Pons (tissue), 1 donor: ENCODE measurements around the gene FRAS1.
A peak's percentile ranks its signal among the peaks of the same experiment; 100 is the strongest.

Source experiments
- DNase-seq: peaks from one replicate; pipeline ENCODE4 v3.0.0-alpha.2; 2016; ENCODE audit warnings: low spot score

The FRAS1 gene

GRCh38 chr4:78370631-78371372, 313.7 kb downstream of the FRAS1 start:
- no peak for DNase-seq

- no peak for DNase-seq
Observed at GRCh38 chr4:78372355-78372988, 315.3 kb downstream of the FRAS1 start.

DNA sequence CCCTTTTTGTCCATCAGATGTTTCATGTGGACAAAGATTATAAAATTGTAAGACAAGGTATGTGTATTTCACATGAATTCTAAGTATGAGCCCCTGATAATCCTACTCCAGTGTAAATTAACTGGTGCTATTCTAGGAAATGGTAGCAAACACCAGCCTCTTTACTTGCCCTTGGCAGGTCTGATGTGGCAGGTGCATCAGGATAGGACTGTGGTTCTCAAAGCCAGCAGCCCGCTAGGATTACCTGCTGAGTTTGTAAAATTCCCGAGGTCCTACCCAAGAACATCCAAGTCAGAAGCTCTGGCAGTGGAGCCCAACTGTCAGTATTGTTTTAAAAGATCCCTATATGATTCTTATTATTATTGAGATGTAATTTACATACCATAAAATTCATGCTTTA, 320.4 kb downstream of the FRAS1 start:
- no peak for DNase-seq

- DNase-seq: no peak
Observed at GRCh38 chr4:78379040-78379439, 321.9 kb downstream of the FRAS1 start.

DNA sequence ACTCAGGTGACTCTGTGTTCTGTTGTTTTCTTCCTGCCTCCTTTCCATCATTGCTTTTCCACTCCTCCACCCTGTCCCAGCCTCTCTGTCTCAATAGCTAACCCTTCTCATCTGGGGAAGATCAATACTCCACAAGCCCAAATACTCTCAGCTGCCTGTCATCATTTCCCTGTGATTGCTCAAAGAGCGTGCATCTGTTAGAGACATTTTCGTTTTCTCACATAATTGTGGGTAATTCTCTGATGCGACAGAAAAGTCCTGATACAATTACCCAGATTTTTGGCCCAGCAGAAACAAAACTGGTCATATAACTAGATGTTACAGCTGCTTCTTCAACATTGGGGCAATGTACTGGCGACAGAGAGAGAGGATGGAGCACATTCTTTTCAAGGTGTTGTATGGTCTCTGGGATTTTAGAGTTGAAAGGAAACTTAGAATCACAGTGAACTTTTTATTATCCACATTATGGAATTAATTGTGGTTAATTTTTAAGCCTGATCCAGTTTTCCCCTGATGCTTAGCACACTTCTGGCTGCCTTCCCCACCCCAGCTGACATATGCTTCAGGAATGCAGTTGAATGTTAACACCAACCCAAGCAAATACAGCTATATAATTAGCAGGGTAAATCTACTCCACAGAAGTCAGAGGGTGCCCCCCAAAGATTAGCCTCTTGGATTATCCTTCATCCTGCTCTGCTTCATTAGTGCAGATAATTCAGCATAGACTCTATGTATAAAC, 323.0 kb downstream of the FRAS1 start:
- DNase-seq: no peak

DNA sequence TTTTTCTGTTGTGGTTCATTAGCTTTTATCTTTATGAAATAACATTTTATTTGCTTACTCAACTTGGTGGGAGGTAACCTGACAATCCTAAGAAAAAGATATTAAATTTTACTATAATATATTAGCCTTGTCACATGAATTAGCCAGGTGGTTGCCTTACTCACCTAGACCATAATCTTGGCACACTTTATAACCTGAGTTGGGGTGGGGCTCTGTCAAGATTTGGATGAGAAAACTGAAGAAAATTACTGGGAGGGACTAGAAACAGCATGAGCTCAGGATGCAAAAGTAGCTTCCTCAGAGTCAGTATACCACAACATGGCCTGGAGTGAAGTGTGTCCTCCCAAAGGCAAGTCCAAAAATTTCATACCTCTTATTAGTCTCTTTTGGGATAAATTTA, 329.6 kb downstream of the FRAS1 start:
- DNase-seq: no peak

GRCh38 chr4:78395642-78396041, 338.5 kb downstream of the FRAS1 start:
- no peak for DNase-seq

GRCh38 chr4:78396613-78397291, 339.6 kb downstream of the FRAS1 start:
- DNase-seq: no peak

DNA sequence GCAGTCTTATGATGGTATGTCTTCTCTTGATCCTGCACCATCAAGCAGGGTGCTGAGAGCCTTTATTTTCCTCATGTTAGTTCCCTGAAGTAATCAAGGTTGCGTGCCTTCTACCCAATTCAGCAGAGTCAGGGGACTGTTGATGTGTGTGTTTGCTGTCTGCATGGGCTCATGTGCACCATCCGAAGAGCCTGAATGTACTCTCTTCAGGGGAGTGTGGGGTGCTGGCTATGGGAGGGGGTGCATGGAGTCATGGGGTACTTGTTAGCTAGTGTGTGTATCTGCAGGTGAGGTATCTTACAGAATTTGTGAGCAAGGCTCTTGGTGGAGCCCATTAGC, 340.1 kb downstream of the FRAS1 start:
- no peak for DNase-seq

DNA sequence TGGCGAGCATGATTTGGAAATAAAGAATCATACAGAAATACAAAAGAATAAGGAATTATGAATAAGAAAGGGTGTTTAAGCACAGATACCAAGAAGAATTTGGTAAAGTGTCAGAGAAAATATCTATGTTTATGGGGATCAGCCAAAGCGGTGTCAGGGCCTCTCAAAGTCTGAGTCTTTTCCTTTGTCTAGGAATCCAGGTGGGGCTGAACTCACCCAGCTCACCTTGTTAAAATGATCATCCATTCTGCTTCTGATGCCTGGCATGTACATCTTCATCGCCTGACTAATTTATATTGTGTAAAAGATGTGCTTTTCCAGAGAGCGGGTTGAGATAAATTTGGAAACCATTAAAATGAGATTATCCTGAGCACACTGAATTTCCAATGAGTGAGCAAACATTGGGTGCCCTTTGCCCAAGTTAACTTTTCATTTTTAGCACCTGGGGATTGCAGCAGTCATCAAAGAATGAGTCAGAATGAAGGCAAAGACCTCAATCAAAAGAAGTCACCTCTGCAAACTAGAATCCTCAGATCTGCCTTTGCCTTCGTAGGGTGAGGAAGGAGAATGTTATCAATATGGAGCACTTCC, 352.6 kb downstream of the FRAS1 start:
- no peak for DNase-seq

- no peak for DNase-seq
Observed at GRCh38 chr4:78410225-78410624, 353.1 kb downstream of the FRAS1 start.

GRCh38 chr4:78410676-78411075, 353.6 kb downstream of the FRAS1 start:
- no peak for DNase-seq

- DNase-seq: peak; percentile 4
Observed at GRCh38 chr4:78414116-78414515, 357.0 kb downstream of the FRAS1 start.

DNA sequence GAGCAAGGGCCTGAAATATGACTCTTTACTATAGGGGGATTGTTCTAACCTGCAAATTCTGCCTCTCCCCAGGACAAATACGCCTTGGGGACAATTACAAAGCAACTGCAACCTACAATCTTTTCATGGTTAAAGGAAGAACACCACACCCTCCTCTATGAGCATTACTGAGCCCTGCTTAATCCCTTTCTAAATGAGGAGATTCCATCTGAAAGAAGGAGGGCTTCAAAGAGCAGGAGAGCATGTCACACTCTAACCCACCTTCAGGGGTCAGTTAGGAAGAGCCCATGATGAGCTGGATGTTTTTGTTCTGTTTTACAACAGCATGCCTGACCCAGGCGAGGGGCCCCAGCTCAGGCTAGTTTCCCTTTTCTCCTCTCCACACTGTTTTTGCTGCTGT, 360.5 kb downstream of the FRAS1 start:
- DNase-seq: no peak

GRCh38 chr4:78418406-78418805, 361.3 kb downstream of the FRAS1 start:
- no peak for DNase-seq

- no peak for DNase-seq
Observed at GRCh38 chr4:78423790-78424189, 366.7 kb downstream of the FRAS1 start.

DNA sequence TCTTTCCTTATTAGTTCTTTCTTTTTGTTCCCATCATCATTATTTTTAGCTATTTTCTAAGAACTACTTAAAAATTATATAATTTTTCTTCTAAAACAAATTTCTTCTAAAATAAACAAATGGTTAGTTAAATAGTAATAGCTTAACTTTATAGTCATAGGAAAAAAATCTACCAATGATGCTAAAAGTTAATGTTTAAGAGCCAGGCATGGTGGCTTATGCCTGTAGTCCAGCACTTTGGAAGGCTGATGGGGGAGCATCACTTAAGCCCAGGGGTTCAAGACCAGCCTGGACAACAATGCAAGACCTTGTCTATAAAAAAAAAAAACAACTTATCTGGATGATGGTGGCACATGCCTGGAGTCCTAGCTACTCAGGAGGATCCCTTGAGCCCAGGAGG, 367.3 kb downstream of the FRAS1 start:
- DNase-seq: no peak

- no peak for DNase-seq
Observed at GRCh38 chr4:78426972-78427371, 369.8 kb downstream of the FRAS1 start.

DNA sequence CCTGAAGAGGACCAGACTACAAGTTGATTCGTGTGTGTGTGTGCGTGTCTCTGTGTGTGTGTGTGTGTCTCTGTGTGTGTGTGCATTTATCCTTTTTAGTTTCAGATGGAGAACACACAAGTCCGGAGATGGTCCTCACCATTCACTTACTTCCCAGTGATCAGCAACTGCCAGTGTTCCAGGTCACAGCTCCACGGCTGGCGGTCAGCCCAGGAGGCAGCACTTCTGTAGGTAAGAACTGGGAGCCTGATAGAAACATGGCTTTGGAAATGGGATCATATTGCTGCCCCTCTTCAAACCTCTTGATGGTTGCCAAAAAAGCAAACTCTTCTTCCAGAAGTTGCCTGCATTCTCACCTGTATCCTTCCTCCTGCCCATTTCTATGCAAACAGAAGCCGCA, 371.9 kb downstream of the FRAS1 start:
- no peak for DNase-seq

GRCh38 chr4:78432896-78433295, 375.8 kb downstream of the FRAS1 start:
- no peak for DNase-seq

DNA sequence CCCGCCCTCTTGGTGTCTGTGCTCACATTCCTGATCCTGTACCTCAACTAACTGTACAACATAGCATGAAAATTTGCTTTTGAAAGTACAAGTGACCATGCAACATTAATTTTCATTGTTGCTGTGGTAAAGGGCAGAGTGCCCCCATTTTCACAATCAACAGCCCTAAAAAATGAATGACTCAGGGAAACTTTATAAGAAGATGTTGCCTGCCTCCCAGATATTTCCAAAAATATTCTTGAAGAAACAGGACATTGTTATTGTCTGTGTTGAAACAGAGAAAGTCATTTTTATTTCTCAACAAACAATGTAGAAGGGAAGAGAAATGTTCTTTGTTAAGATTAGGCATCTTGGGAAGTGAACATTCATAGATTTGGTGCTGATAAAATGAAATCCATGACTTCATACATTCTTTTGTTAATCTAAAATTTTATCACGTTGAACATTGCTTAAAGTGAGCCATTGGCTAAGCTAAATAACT, 380.5 kb downstream of the FRAS1 start:
- no peak for DNase-seq

GRCh38 chr4:78439328-78439727, 382.2 kb downstream of the FRAS1 start:
- DNase-seq: no peak
